ENCODE results near the gene LMAN1. TPM values are rescaled to one million over a fixed set of nuclear protein-coding genes. Genes with fewer than 3 reads are reported as not detected.

Gene LMAN1
- polyA plus RNA-seq, 1 donor from 2014 or later, result 49.8 TPM

DNA sequence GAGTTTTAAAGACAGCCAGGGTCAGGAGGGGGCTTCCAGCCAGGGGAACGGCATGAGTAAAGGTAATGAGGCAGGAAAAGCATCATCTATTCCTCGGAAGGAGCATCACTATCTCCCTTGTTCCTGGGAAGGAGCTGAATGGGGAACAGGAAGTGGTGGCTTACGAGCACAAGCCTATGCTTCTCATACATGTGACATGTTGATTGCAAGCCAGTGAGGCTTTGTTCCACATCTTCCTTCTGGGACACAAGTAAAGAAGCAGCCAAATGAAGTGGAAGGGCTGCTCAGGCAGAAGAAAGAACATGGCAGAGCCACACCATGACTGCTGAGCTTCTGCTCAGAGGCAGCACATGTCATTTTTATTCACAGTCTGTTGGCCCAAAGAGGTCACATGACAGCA, 15.1 kb upstream of the LMAN1 start:
- H3K4me3 ChIP-seq (ENCODE audit: low read length), result no peak overlapping the region

DNA sequence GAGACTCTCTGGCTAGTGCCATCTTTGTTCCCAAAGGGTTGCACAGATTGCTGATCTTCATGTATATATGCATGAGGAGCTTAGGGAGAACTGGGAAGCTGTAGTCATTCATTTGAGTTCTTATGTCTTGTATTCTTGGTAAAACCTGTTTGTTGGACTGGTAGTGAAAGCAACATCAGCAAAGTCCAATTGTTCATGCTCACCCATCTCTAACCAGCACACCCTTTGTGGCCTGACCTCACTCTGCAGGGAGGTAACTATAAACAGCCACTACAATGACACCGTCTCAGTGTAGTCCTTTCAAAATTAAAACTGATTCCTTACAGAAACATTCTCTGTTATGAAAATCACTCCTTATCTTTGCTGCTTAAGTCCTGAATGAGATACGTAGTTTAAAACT, 13.9 kb upstream of the LMAN1 start:
- Histone ChIP-seq H4K20me1 (ENCODE audit: insufficient read depth) (no peaks in the 10 kb centered on the region), H3K27me3 (ENCODE audit: insufficient read depth, low read depth, low read length) (peaks cover under 1% of the 10 kb centered on the region), H3K9me3 (ENCODE audit: low read length) (no peaks in the 10 kb centered on the region), H3K27ac (ENCODE audit: low read length) (no peak overlapping the region), H3K4me2 (ENCODE audit: low read length) (no peak overlapping the region), H3K4me3 (ENCODE audit: low read length) (no peak overlapping the region), H3K9me2 (ENCODE audit: insufficient read depth, low read length) (no peaks in the 10 kb centered on the region), H3F3A (ENCODE audit: insufficient read depth, low read length, poor library complexity, severe bottlenecking) (no peaks in the 10 kb centered on the region), H2AFZ (ENCODE audit: low read depth, low read length) (no peak overlapping the region), H3K79me2 (replicated peaks; ENCODE audit: insufficient read depth, low read length) (no peaks in the 10 kb centered on the region), H3K36me3 (ENCODE audit: insufficient read depth, low read length) (no peaks in the 10 kb centered on the region), H3K9ac (ENCODE audit: low read length) (no peak overlapping the region)
- TF ChIP-seq POLR2AphosphoS5 (IDR thresholded peaks at IDR 0.05), result no peak
- TF ChIP-seq CTCF (IDR thresholded peaks at IDR 0.05; ENCODE audit: poor library complexity, severe bottlenecking), result no peak
- no peak for TF ChIP-seq TAF1 (IDR thresholded peaks at IDR 0.05; ENCODE audit: low read depth)
- TF ChIP-seq EZH2 (IDR thresholded peaks at IDR 0.05; ENCODE audit: borderline replicate concordance, insufficient read depth, low read length, poor library complexity, severe bottlenecking), result no peak
- no peak for TF ChIP-seq SMC3 (conservative IDR thresholded peaks at IDR 0.05; ENCODE audit: poor library complexity)
- TF ChIP-seq REST (IDR thresholded peaks at IDR 0.05; ENCODE audit: borderline replicate concordance), result no peak
- no peak for TF ChIP-seq EP300 (conservative IDR thresholded peaks at IDR 0.05; ENCODE audit: poor library complexity, severe bottlenecking)
- TF ChIP-seq MXI1 (conservative IDR thresholded peaks at IDR 0.05; ENCODE audit: poor library complexity, severe bottlenecking), result no peak
- no peak for TF ChIP-seq RAD21 (conservative IDR thresholded peaks at IDR 0.05)

More for the DNA sequence above, 15.1 kb upstream of the LMAN1 start:
- Histone ChIP-seq H3K9me2 (ENCODE audit: insufficient read depth, low read length) (no peaks in the 10 kb centered on the region), H3K9me3 (ENCODE audit: low read length) (no peaks in the 10 kb centered on the region), H3K9ac (ENCODE audit: low read length) (no peak overlapping the region), H3K79me2 (replicated peaks; ENCODE audit: insufficient read depth, low read length) (no peaks in the 10 kb centered on the region), H3K4me2 (ENCODE audit: low read length) (no peak overlapping the region), H3K36me3 (ENCODE audit: insufficient read depth, low read length) (no peaks in the 10 kb centered on the region), H3K27ac (ENCODE audit: low read length) (no peak overlapping the region), H4K20me1 (ENCODE audit: insufficient read depth) (no peaks in the 10 kb centered on the region), H3F3A (ENCODE audit: insufficient read depth, low read length, poor library complexity, severe bottlenecking) (no peaks in the 10 kb centered on the region), H2AFZ (ENCODE audit: low read depth, low read length) (no peak overlapping the region), H3K27me3 (ENCODE audit: insufficient read depth, low read depth, low read length) (peaks cover 12% of the 10 kb centered on the region)
- TF ChIP-seq SMC3 (conservative IDR thresholded peaks at IDR 0.05; ENCODE audit: poor library complexity), result no peak

- no peaks in the 10 kb centered on the region for H3K36me3 ChIP-seq (ENCODE audit: insufficient read depth, low read length)
- H3K9me3 ChIP-seq (ENCODE audit: low read length), result no peaks in the 10 kb centered on the region
- H3K9ac ChIP-seq (ENCODE audit: low read length), result no peak overlapping the region
- H3F3A ChIP-seq (ENCODE audit: insufficient read depth, low read length, poor library complexity, severe bottlenecking), result no peaks in the 10 kb centered on the region
- no peak overlapping the region for H2AFZ ChIP-seq (ENCODE audit: low read depth, low read length)
- no peaks in the 10 kb centered on the region for H4K20me1 ChIP-seq (ENCODE audit: insufficient read depth)
- no peak overlapping the region for H3K4me2 ChIP-seq (ENCODE audit: low read length)
- H3K4me3 ChIP-seq (ENCODE audit: low read length), result no peak overlapping the region
- peaks cover 20% of the 10 kb centered on the region for H3K79me2 ChIP-seq (replicated peaks; ENCODE audit: insufficient read depth, low read length)
- no peak overlapping the region for H3K27ac ChIP-seq (ENCODE audit: low read length)
- H3K9me2 ChIP-seq (ENCODE audit: insufficient read depth, low read length), result no peaks in the 10 kb centered on the region
- peaks cover 4% of the 10 kb centered on the region for H3K27me3 ChIP-seq (ENCODE audit: insufficient read depth, low read depth, low read length)
- TF ChIP-seq SMC3 (conservative IDR thresholded peaks at IDR 0.05; ENCODE audit: poor library complexity) (no peak), RAD21 (conservative IDR thresholded peaks at IDR 0.05) (no peak), POLR2AphosphoS5 (IDR thresholded peaks at IDR 0.05) (no peak), EP300 (conservative IDR thresholded peaks at IDR 0.05; ENCODE audit: poor library complexity, severe bottlenecking) (no peak), EZH2 (IDR thresholded peaks at IDR 0.05; ENCODE audit: borderline replicate concordance, insufficient read depth, low read length, poor library complexity, severe bottlenecking) (no peak), REST (IDR thresholded peaks at IDR 0.05; ENCODE audit: borderline replicate concordance) (no peak), CTCF (IDR thresholded peaks at IDR 0.05; ENCODE audit: poor library complexity, severe bottlenecking) (no peak), TAF1 (IDR thresholded peaks at IDR 0.05; ENCODE audit: low read depth) (no peak), MXI1 (conservative IDR thresholded peaks at IDR 0.05; ENCODE audit: poor library complexity, severe bottlenecking) (no peak)
Observed at GRCh38 chr18:59360381-59360780, 1.3 kb upstream of the LMAN1 start.
